Non-pigmented ciliary epithelial cell (primary cell): ENCODE measurements around the gene ADIRF.
"Not testable (repeated sequence)": the region's sequence is repeated elsewhere in the genome, so short reads cannot be mapped to it uniquely, and the experiment has no call there.

Source experiments
- DNase-seq: peaks from one replicate; pipeline ENCODE4 v3.0.0-alpha.2; 2010; ENCODE audit warnings: low read depth

The ADIRF gene

GRCh38 chr10:86968271-86968993 lies at the start of gene ADIRF:
Gene ADIRF, plus strand, starts transcription at chr10:86968482. Its CDS starts 63 bp downstream, at chr10:86968545.
- no peak for DNase-seq

GRCh38 chr10:86922553-86922961 lies 45.7 kb upstream of the ADIRF start:
- DNase-seq, result no peak

GRCh38 chr10:86929468-86930380 lies 38.6 kb upstream of the ADIRF start:
- DNase-seq, result no peak

DNA sequence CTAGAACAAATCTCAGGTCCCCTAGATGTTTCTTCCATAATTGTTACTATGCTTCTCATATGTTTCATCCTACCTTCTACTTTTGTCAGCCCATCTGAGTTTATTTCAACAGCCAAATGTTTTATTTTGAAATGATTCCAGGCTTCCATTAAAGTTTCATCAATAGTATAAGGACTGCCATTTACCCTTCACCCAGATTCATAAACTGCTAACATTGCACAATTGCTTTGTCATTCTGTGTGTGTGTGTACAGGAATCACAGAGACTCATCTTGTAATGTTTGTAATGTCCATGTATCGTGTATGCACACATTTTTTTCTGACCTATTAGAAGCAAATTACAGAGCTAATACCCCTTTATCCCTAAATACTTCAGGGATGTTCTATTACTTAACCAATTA lies 36.4 kb upstream of the ADIRF start:
- DNase-seq, result no peak

GRCh38 chr10:86932674-86933073 lies 35.6 kb upstream of the ADIRF start:
- DNase-seq, result no peak

DNA sequence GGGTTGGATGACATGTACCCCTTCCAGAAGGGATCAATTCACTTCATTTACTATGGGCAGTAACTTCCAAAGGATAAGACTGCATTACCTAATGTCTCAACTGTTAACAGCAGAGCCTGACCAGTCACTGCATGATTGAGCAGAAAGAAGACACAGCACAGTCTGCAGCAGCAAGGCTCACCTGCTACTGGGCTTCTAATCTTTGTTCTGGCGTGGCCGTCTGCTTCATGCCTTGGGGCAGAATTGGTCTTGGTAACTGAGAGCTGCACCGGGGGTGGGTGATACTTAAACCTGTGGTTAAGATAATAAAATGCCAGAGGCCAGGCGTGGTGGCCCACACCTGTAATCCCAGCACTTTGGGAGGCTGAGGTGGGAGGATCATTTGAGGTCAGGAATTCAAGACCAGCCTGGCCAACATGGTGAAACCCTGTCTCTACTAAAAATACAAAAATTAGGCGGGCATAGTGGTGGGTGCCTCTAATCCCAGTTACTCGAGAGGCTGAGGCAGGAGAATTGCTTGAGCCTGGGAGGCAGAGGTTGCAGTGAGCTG lies 34.0 kb upstream of the ADIRF start:
- not testable (repeated sequence) for DNase-seq

- no peak for DNase-seq
Measured at GRCh38 chr10:86936661-86937501, 31.4 kb upstream of the ADIRF start.

- no peak for DNase-seq
Measured at GRCh38 chr10:86937502-86938154, 30.7 kb upstream of the ADIRF start.

- DNase-seq, result no peak
Measured at GRCh38 chr10:86938260-86938659, 30.0 kb upstream of the ADIRF start.

DNA sequence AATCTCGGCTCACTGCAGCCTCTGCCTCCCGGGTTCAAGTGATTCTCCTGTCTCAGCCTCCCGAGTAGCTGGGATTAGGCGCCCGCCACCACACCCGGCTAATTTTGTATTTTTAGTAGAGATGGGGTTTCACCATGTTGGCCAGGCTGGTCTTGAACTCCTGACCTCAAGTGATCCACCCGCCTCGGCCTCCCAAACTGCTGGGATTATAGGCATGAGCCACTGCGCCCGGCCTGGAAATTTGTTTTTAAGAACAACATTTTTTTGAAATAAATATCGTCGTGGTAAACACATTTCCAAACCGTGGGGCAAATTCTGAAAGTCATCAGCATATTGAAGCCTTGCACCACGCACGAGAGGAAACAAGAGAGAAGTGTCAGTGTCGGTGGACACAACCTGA lies 28.2 kb upstream of the ADIRF start:
- DNase-seq, result not testable (repeated sequence)

- no peak for DNase-seq
Measured at GRCh38 chr10:86940677-86941076, 27.6 kb upstream of the ADIRF start.

DNA sequence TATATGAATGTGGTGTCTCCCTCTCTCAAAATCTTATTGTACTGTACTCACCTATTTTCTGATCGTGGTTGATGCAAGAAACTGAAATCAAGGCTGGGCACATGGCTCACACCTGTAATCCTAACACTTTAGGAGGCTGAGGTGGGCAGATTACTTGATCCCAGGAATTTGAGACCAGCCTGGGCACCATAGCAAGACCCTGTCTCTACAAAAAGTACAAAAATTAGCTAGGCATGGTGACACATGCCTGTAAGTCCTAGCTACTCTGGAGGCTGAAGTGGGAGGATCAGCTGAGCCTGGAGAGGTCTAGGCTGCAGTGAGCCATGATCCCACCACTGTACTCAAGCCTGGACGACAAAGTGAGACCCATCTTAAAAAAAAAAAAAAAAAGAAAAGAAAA lies 26.9 kb upstream of the ADIRF start:
- no peak for DNase-seq

- DNase-seq, result no peak
Measured at GRCh38 chr10:86941991-86942421, 26.3 kb upstream of the ADIRF start.

DNA sequence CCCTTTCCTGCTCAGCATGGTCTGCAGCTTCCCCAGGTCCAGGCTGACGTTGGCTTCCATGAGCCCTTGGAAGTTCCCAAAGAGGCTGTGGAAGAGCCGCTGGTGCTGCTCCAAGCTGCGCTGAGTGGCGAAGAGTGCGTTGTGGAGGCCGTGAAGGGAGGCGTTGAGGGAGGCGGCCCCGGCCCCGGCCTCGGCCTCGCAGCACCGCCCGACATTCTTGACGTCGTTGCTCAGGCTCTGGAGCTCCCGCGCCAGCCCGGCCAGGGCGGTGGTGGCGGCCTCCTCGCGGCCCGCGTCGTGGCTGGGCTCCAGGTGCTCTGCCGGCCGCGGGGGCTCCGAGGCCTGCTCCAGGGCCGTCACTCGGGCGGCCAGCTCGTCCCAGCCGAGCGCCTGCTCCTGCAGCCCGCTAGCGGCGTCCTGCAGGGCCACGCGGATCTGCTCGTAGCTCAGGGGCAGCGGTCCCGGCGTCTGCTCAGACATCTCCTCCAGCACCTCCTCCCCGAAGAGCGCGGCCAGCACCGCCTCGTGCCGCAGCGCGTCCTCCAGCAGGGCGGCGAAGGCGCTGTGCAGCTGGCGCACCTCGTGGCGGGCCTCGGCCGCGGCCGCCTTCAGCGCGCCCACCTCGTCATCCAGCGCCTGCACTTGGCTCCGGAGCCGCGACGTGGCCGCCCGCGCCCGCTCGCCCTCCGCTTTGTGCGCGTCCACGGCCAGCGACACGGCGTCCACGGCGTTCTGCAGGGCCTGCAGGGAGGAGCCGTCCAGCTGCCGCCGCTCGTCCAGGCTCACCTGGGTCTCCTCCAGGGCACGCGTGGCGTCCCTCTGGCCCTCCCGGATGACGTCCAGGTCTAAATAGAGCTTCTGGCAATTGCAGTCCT lies 25.6 kb upstream of the ADIRF start:
- DNase-seq, result no peak

- DNase-seq, result no peak
Measured at GRCh38 chr10:86943316-86944030, 24.8 kb upstream of the ADIRF start.

DNA sequence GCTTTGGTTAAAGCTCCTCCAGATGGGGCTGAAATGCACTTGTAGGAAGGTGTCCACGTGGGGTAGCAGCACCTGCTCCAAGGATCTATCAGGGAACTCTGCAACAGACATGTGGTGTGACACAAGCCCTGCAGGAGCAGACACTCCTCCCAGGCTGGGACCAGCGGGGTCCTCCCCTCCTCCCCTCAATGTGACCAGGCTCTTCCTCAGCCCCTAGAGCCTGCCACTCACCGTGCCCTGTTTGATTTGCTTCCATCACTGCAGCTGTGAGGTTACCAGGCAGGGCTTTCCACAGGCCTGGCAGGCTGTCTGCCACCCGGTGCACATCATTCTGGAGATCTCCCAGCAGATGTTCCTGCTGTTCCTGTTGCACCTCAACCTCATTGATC lies 24.3 kb upstream of the ADIRF start:
- no peak for DNase-seq

DNA sequence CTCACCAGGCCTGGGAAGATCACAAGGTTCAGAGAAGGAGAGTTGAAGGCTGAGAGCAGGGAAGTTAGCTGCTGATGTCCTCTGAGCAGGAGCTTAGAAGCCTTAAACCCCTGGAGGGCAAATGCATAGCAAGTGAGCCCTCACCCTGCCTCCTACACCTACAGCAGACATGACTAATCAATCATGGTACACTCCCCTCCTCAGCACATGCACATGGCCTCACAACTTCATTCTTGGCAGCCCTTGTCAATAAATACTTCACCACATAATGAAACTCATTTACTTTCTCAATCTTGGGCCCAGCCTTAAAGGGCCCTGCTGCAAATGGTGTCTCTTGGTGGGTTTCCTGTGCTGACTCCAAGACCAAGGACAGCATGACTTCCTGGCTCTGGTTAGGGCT lies 23.8 kb upstream of the ADIRF start:
- DNase-seq, result no peak

DNA sequence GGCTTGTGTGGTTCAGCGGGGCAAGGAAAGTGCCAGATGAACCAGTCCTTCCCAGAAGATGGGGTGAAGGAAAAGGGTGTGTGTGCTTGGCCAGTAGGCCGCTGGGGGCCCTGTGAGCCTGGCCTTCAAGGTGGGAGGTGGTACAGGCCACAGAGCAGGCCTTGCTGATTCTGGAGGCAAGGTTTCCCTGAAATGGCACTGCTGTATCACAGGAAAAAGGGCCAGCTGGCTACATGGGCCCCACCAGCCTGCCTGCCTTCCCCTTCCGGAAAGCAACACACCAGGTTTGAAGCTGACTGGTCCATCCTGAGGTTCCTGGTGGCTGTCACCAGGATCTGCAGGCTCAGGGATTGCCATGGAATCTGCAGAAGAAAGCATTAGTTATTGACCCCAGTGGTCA lies 23.4 kb upstream of the ADIRF start:
- no peak for DNase-seq

- DNase-seq, result no peak
Measured at GRCh38 chr10:86945361-86946212, 22.7 kb upstream of the ADIRF start.
